ENCODE results near the gene FIGLA. TPM values are rescaled to one million over a fixed set of nuclear protein-coding genes. Genes with fewer than 3 reads are reported as not detected.

FIGLA gene
- total and polyA plus RNA-seq, 2 experiments from 2014 or later = not detected

DNA sequence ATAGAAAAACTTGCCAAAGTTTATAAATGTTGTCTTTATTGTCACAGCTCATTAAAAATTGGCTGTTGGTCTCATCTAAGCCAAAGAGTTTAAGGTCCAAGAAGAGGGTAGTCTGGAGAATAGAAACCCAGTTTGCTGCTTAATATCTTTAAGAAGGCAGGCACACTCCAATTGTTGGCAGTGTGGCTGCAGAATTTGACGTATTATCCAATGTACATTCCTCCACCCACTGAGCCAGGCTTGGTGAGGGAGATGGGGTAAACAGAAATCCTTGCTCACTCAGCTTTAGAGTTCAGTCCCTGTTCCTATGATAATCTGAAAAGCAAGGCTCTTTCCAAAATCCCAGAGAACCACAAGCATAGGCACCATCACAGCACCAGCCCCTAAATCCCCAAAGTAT lies 11.8 kb downstream of the FIGLA start:
- Histone ChIP-seq H3K4me3 (no peak overlapping the region), H3K36me3 (no peaks in the 10 kb centered on the region), H3K9me3 (ENCODE audit: low read depth) (no peaks in the 10 kb centered on the region), H3K4me1 (ENCODE audit: low read depth) (no peaks in the 10 kb centered on the region), H3K27me3 (no peaks in the 10 kb centered on the region), H3K27ac (no peak overlapping the region)
- TF ChIP-seq, protein P1, sequence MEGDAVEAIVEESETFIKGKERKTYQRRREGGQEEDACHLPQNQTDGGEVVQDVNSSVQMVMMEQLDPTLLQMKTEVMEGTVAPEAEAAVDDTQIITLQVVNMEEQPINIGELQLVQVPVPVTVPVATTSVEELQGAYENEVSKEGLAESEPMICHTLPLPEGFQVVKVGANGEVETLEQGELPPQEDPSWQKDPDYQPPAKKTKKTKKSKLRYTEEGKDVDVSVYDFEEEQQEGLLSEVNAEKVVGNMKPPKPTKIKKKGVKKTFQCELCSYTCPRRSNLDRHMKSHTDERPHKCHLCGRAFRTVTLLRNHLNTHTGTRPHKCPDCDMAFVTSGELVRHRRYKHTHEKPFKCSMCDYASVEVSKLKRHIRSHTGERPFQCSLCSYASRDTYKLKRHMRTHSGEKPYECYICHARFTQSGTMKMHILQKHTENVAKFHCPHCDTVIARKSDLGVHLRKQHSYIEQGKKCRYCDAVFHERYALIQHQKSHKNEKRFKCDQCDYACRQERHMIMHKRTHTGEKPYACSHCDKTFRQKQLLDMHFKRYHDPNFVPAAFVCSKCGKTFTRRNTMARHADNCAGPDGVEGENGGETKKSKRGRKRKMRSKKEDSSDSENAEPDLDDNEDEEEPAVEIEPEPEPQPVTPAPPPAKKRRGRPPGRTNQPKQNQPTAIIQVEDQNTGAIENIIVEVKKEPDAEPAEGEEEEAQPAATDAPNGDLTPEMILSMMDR (IDR thresholded peaks at IDR 0.05; ENCODE audit: low read depth, low read length) = no peak
- no peak for DNase-seq (ENCODE audit: low read depth in 1 of 2, low spot score in 1 of 2)

- H3K9me3 ChIP-seq (ENCODE audit: low read depth) = no peaks in the 10 kb centered on the region
- no peaks in the 10 kb centered on the region for H3K27me3 ChIP-seq
- H3K36me3 ChIP-seq = no peaks in the 10 kb centered on the region
- H3K4me3 ChIP-seq = no peak overlapping the region
- DNase-seq (ENCODE audit: low read depth in 1 of 2, low spot score in 1 of 2) = no peak
- TF ChIP-seq, protein P1 (IDR thresholded peaks at IDR 0.05; ENCODE audit: low read depth, low read length) = no peak
- no peaks in the 10 kb centered on the region for H3K4me1 ChIP-seq (ENCODE audit: low read depth)
- H3K27ac ChIP-seq = no peak overlapping the region
Measured at GRCh38 chr2:70777450-70777849, 13.0 kb downstream of the FIGLA start.

DNA sequence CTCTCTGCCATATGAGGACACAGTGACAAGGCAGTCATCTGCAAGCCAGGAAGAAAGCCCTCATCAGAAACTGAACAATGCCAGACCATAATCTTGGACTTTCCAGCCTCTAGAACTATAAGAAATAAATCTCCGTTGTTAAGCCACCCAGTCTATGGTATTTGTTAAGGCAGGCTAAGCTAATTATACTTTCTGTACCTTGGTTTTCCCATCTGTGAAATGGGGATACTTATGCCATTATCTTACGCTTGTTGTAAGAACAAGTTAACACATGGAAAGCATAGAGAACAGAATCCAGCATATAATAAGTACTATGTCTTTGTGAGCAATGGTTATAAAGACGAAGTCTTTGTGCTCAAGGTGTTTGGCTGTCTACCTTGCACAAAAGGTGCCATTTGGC lies 14.2 kb downstream of the FIGLA start:
- TF ChIP-seq, protein P1 (IDR thresholded peaks at IDR 0.05; ENCODE audit: low read depth, low read length) = no peak
- Histone ChIP-seq H3K9me3 (ENCODE audit: low read depth) (no peaks in the 10 kb centered on the region), H3K4me1 (ENCODE audit: low read depth) (no peaks in the 10 kb centered on the region), H3K36me3 (no peaks in the 10 kb centered on the region), H3K27me3 (no peaks in the 10 kb centered on the region), H3K4me3 (no peak overlapping the region), H3K27ac (no peak overlapping the region)
- DNase-seq (ENCODE audit: low read depth in 1 of 2, low spot score in 1 of 2) = no peak

- Histone ChIP-seq H3K9me3 (ENCODE audit: low read depth) (no peaks in the 10 kb centered on the region), H3K4me3 (no peak overlapping the region)
Measured at GRCh38 chr2:70775141-70775540, 15.3 kb downstream of the FIGLA start.

DNA sequence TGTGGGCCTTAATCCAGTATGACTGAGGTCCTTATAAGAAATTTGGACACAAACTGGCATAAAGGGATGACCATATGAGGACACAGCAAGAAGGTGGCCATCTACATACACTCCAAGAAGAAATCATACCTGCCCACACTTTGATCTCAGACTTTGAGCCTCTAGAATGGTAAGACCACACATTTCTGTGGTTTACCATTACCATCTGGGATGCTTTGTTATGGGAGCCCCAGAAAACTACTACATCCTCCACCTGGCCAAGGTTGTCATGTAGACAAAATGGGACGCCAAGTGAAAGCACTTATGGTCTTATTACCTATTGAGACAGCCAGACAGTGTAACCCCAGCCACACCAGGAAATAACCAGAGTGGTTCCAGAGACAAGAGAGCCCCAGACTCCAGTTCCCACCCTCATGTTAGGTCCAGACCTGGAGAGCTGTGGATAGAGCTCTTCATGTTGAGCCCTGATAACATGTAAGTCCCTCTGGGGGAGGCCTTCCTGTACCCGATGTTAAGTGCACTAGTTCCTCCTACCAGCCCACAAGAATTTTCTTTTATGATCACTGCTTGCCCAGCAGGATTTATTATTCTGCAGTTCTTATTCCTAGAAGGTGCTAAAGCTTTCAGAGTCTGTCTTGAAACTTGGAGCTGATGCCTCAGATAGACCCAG lies 17.8 kb downstream of the FIGLA start:
- Histone ChIP-seq H3K4me1 (ENCODE audit: low read depth) (no peaks in the 10 kb centered on the region), H3K4me3 (no peak overlapping the region), H3K9me3 (ENCODE audit: low read depth) (no peaks in the 10 kb centered on the region), H3K27ac (no peak overlapping the region), H3K27me3 (no peaks in the 10 kb centered on the region), H3K36me3 (no peaks in the 10 kb centered on the region)
- DNase-seq (ENCODE audit: low read depth in 1 of 2, low spot score in 1 of 2) = no peak
- TF ChIP-seq, protein P1 (IDR thresholded peaks at IDR 0.05; ENCODE audit: low read depth, low read length) = no peak

More at GRCh38 chr2:70775141-70775540, 15.3 kb downstream of the FIGLA start:
- TF ChIP-seq, protein P1 (IDR thresholded peaks at IDR 0.05; ENCODE audit: low read depth, low read length) = no peak
- Histone ChIP-seq H3K27ac (no peak overlapping the region), H3K27me3 (no peaks in the 10 kb centered on the region), H3K36me3 (no peaks in the 10 kb centered on the region), H3K4me1 (ENCODE audit: low read depth) (no peaks in the 10 kb centered on the region)
- no peak for DNase-seq (ENCODE audit: low read depth in 1 of 2, low spot score in 1 of 2)
